ENCODE data around the gene GPRC5A. TPM values are rescaled to one million over a fixed set of nuclear protein-coding genes. Genes with fewer than 3 reads are reported as not detected.

The GPRC5A gene
- total RNA-seq, 1 donor from 2014 or later, result not detected

- intact Hi-C loops (cut with micrococcal nuclease), result no loop called here
- Mint-ChIP-seq H3K4me3 (no peak overlapping the region), H3K27ac (no peak overlapping the region), H3K36me3 (ENCODE audit: low read depth) (no peaks in the 10 kb centered on the region), H3K27me3 (ENCODE audit: insufficient read depth) (peaks cover 8% of the 10 kb centered on the region), H3K9me3 (no peaks in the 10 kb centered on the region), H3K4me1 (ENCODE audit: low read depth) (no peaks in the 10 kb centered on the region)
- DNase-seq (ENCODE audit: low spot score), result no peak
Measured at GRCh38 chr12:12943586-12944260, 52.4 kb downstream of the GPRC5A start.

DNA sequence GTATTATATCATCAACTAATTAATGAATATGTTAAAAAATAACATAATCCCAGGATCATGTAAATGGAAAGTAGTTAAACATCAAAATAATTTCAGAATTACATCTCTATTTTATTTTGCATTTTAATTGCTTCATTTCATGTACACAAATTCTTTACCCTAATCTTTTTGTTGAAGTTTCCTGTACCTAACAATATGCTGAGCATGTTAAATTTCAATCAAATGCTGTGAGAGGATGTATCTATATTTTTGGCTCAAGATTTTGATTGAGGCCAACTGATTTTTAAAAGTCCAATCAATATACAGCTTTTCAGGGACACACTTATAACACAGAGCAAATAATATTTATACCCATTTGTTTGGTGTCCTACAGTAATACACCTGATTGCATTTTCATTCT, 54.2 kb downstream of the GPRC5A start:
- no peak overlapping the region for H3K4me3 Mint-ChIP-seq
- intact Hi-C loops (cut with micrococcal nuclease), result loop anchor here (1.0 kb wide), 1 partner anchor 47 kb away; no protein-coding TSS in a partner anchor
- peaks cover 10% of the 10 kb centered on the region for H3K27me3 Mint-ChIP-seq (ENCODE audit: insufficient read depth)
- DNase-seq (ENCODE audit: low spot score), result no peak
- no peaks in the 10 kb centered on the region for H3K9me3 Mint-ChIP-seq
- no peaks in the 10 kb centered on the region for H3K36me3 Mint-ChIP-seq (ENCODE audit: low read depth)
- no peaks in the 10 kb centered on the region for H3K4me1 Mint-ChIP-seq (ENCODE audit: low read depth)
- no peak overlapping the region for H3K27ac Mint-ChIP-seq

- no peaks in the 10 kb centered on the region for H3K36me3 Mint-ChIP-seq (ENCODE audit: low read depth)
- H3K4me3 Mint-ChIP-seq, result no peak overlapping the region
- no peaks in the 10 kb centered on the region for H3K9me3 Mint-ChIP-seq
- no peaks in the 10 kb centered on the region for H3K4me1 Mint-ChIP-seq (ENCODE audit: low read depth)
- H3K27ac Mint-ChIP-seq, result no peak overlapping the region
- DNase-seq (ENCODE audit: low spot score), result no peak
- peaks cover 10% of the 10 kb centered on the region for H3K27me3 Mint-ChIP-seq (ENCODE audit: insufficient read depth)
- intact Hi-C loops (cut with micrococcal nuclease), result no loop called here
Measured at GRCh38 chr12:12946686-12947355, 55.5 kb downstream of the GPRC5A start.

- no peaks in the 10 kb centered on the region for H3K4me1 Mint-ChIP-seq (ENCODE audit: low read depth)
- H3K27me3 Mint-ChIP-seq (ENCODE audit: insufficient read depth), result peaks cover 10% of the 10 kb centered on the region
- intact Hi-C loops (cut with micrococcal nuclease), result no loop called here
- DNase-seq (ENCODE audit: low spot score), result no peak
- H3K27ac Mint-ChIP-seq, result no peak overlapping the region
- no peak overlapping the region for H3K4me3 Mint-ChIP-seq
- H3K9me3 Mint-ChIP-seq, result no peaks in the 10 kb centered on the region
- H3K36me3 Mint-ChIP-seq (ENCODE audit: low read depth), result no peaks in the 10 kb centered on the region
Measured at GRCh38 chr12:12947902-12948301, 56.5 kb downstream of the GPRC5A start.

DNA sequence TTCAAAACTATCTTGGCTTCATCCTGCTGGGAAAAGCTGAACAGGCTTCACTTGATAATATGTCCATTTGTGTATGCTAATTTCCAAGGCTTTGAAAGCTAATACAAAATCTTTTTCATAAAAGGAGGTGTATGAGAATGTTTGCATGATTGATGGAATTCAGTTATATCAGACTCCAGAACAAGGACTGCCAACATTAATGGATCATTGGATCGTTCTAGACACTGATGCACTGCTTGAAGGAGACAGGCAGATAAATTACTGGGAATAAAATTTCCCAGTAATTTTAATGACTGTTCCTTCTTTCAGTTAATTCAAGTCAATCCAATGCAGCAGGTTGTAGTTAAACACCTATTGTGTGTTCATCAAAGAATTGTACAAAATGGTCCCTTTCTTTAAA, 60.1 kb downstream of the GPRC5A start:
- Mint-ChIP-seq H3K9me3 (no peaks in the 10 kb centered on the region), H3K4me1 (ENCODE audit: low read depth) (no peaks in the 10 kb centered on the region), H3K27ac (no peak overlapping the region), H3K36me3 (ENCODE audit: low read depth) (no peaks in the 10 kb centered on the region), H3K27me3 (ENCODE audit: insufficient read depth) (peaks cover 4% of the 10 kb centered on the region), H3K4me3 (no peak overlapping the region)
- DNase-seq (ENCODE audit: low spot score), result no peak
- intact Hi-C loops (cut with micrococcal nuclease), result no loop called here

GRCh38 chr12:12952036-12952435, 60.7 kb downstream of the GPRC5A start, which contains the start of gene GPRC5D:
GPRC5D (minus strand) TSS chr12:12952170; CDS start chr12:12950384, 1,786 bp downstream.
- intact Hi-C loops (cut with micrococcal nuclease), result no loop called here
- Mint-ChIP-seq H3K4me3 (no peak within 1 kb of the TSS), H3K27ac (no peak within 1 kb of the TSS), H3K27me3 (ENCODE audit: insufficient read depth) (peaks cover 4% of the 10 kb centered on the region), H3K9me3 (no peaks in the 10 kb centered on the region), H3K36me3 (ENCODE audit: low read depth) (no peaks in the 10 kb centered on the region), H3K4me1 (ENCODE audit: low read depth) (no peaks in the 10 kb centered on the region)
- no peak for DNase-seq (ENCODE audit: low spot score)

- H3K9me3 Mint-ChIP-seq, result no peaks in the 10 kb centered on the region
- H3K27ac Mint-ChIP-seq, result no peak overlapping the region
- no peak overlapping the region for H3K4me3 Mint-ChIP-seq
- no peaks in the 10 kb centered on the region for H3K36me3 Mint-ChIP-seq (ENCODE audit: low read depth)
- intact Hi-C loops (cut with micrococcal nuclease), result no loop called here
- H3K4me1 Mint-ChIP-seq (ENCODE audit: low read depth), result no peaks in the 10 kb centered on the region
- no peak for DNase-seq (ENCODE audit: low spot score)
- H3K27me3 Mint-ChIP-seq (ENCODE audit: insufficient read depth), result peaks cover 4% of the 10 kb centered on the region
Measured at GRCh38 chr12:12954356-12954755, 63.0 kb downstream of the GPRC5A start.

GRCh38 chr12:12954878-12955625, 63.7 kb downstream of the GPRC5A start:
- Mint-ChIP-seq H3K36me3 (ENCODE audit: low read depth) (no peaks in the 10 kb centered on the region), H3K27ac (no peak overlapping the region)
- intact Hi-C loops (cut with micrococcal nuclease), result loop anchor here (5.0 kb wide), 1 partner anchor 1172 kb away; no protein-coding TSS in a partner anchor

GRCh38 chr12:12958886-12959285, 67.5 kb downstream of the GPRC5A start:
- H3K4me1 Mint-ChIP-seq (ENCODE audit: low read depth), result peaks cover 7% of the 10 kb centered on the region
- H3K27ac Mint-ChIP-seq, result no peak overlapping the region
- intact Hi-C loops (cut with micrococcal nuclease), result loop anchor here (5.0 kb wide), 1 partner anchor 1168 kb away; no protein-coding TSS in a partner anchor
- H3K36me3 Mint-ChIP-seq (ENCODE audit: low read depth), result peaks cover 4% of the 10 kb centered on the region
- DNase-seq (ENCODE audit: low spot score), result no peak
- peaks cover 2% of the 10 kb centered on the region for H3K27me3 Mint-ChIP-seq (ENCODE audit: insufficient read depth)
- H3K9me3 Mint-ChIP-seq, result no peaks in the 10 kb centered on the region
- no peak overlapping the region for H3K4me3 Mint-ChIP-seq

More at GRCh38 chr12:12954878-12955625, 63.7 kb downstream of the GPRC5A start:
- Mint-ChIP-seq H3K4me1 (ENCODE audit: low read depth) (no peaks in the 10 kb centered on the region), H3K27me3 (ENCODE audit: insufficient read depth) (peaks cover 2% of the 10 kb centered on the region), H3K4me3 (no peak overlapping the region), H3K9me3 (no peaks in the 10 kb centered on the region)
- no peak for DNase-seq (ENCODE audit: low spot score)

DNA sequence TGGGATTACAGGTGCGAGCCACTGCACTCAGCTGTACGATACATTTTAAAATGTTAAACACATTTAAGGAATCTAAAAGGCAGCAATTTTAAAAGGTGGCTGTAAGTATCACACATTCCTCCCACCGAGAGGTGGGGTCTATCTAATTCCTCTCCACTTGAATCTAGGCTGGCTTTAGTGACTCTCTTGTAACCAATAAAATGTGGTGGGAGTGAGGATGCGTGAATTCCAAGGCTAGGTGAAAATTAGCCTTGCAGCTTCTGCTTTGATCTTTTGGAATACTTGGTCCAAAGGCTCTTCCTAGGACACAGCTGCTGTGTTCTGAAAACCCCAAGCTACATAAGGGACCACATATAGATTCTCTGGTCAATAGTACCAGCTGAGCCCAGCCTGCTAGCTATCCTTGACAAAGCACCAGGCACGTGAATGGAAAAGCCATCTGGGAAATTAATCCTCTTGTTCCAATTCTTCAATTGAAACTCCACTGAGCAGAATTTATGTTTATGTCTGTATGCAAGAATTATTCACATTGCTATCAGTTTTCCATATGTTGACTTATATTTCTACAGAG, 69.4 kb downstream of the GPRC5A start:
- peaks cover 15% of the 10 kb centered on the region for H3K4me1 Mint-ChIP-seq (ENCODE audit: low read depth)
- no peak overlapping the region for H3K27ac Mint-ChIP-seq
- peaks cover 5% of the 10 kb centered on the region for H3K9me3 Mint-ChIP-seq
- no peak overlapping the region for H3K4me3 Mint-ChIP-seq
- no peak for DNase-seq (ENCODE audit: low spot score)
- intact Hi-C loops (cut with micrococcal nuclease), result no loop called here
- H3K36me3 Mint-ChIP-seq (ENCODE audit: low read depth), result peaks cover 6% of the 10 kb centered on the region
- no peaks in the 10 kb centered on the region for H3K27me3 Mint-ChIP-seq (ENCODE audit: insufficient read depth)

DNA sequence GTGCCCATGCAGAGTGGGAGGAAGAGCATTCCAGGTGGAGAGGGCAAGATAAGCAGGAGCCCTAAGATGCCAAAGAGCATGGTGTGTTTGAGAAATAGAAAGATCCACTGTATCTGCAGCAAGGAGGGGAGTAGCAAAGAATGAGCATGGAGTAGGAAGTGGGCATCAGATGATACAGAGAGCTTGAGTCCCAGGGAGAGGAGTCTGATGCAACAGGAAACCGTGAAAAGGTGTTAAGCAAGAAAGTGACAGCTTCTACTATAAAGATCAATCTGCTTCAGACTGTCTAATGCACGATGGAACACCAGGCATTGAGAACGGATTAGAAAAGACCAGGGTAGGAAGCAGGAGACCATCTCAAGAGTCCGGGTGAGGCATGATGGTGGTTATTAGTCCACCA, 72.9 kb downstream of the GPRC5A start:
- DNase-seq (ENCODE audit: low spot score), result no peak
- no peak overlapping the region for H3K4me3 Mint-ChIP-seq
- peaks cover 5% of the 10 kb centered on the region for H3K9me3 Mint-ChIP-seq
- H3K27me3 Mint-ChIP-seq (ENCODE audit: insufficient read depth), result no peaks in the 10 kb centered on the region
- intact Hi-C loops (cut with micrococcal nuclease), result no loop called here
- peaks cover 15% of the 10 kb centered on the region for H3K4me1 Mint-ChIP-seq (ENCODE audit: low read depth)
- H3K36me3 Mint-ChIP-seq (ENCODE audit: low read depth), result peaks cover 6% of the 10 kb centered on the region
- H3K27ac Mint-ChIP-seq, result no peak overlapping the region

GRCh38 chr12:12965836-12966235, 74.5 kb downstream of the GPRC5A start:
- H3K27ac Mint-ChIP-seq, result no peak overlapping the region
- DNase-seq (ENCODE audit: low spot score), result no peak
- H3K27me3 Mint-ChIP-seq (ENCODE audit: insufficient read depth), result no peaks in the 10 kb centered on the region
- H3K36me3 Mint-ChIP-seq (ENCODE audit: low read depth), result peaks cover 6% of the 10 kb centered on the region
- H3K4me3 Mint-ChIP-seq, result no peak overlapping the region
- intact Hi-C loops (cut with micrococcal nuclease), result no loop called here
- H3K9me3 Mint-ChIP-seq, result peaks cover 5% of the 10 kb centered on the region
- H3K4me1 Mint-ChIP-seq (ENCODE audit: low read depth), result peaks cover 15% of the 10 kb centered on the region

All from activated T-helper 1 cell treated with anti-CD3 and anti-CD28 coated beads, Interleukin-12 subunit alpha, Interleukin-12 subunit beta, Interleukin-2, Interleukin-4 antibody, amounts not matched to agents 30 ng/mL and 10 ng/mL and 1 ng/mL, durations not matched to agents 14 hours and 24 hours and 36 hours (primary cell).